ENCODE results near the gene AP1G2.

DNA sequence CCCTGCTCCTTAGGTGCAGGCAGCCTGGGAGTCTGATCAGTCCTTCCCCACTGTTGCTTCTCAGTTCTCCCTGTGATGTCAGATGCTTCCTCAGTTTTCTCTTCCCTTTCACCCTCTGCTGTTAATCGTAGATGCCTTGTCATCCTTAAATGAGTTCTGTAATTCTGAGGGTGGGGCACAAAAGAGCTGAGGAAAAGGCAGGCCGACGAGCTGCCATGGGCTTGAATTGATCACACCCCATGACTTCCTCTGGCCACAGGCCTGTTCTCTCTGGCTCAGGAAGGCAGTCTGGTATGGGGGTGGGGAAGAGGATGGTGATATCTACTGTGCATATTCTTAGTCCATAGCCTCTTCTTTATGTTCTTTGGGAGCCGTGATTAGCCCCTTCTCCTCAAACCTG lies 5.2 kb upstream of the AP1G2 start:
- TF ChIP-seq, protein P1, sequence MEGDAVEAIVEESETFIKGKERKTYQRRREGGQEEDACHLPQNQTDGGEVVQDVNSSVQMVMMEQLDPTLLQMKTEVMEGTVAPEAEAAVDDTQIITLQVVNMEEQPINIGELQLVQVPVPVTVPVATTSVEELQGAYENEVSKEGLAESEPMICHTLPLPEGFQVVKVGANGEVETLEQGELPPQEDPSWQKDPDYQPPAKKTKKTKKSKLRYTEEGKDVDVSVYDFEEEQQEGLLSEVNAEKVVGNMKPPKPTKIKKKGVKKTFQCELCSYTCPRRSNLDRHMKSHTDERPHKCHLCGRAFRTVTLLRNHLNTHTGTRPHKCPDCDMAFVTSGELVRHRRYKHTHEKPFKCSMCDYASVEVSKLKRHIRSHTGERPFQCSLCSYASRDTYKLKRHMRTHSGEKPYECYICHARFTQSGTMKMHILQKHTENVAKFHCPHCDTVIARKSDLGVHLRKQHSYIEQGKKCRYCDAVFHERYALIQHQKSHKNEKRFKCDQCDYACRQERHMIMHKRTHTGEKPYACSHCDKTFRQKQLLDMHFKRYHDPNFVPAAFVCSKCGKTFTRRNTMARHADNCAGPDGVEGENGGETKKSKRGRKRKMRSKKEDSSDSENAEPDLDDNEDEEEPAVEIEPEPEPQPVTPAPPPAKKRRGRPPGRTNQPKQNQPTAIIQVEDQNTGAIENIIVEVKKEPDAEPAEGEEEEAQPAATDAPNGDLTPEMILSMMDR (IDR thresholded peaks at IDR 0.05) = no peak
- TF ChIP-seq EP300 (IDR thresholded peaks at IDR 0.05) = no peak
- TF ChIP-seq POLR2A (IDR thresholded peaks at IDR 0.05) = no peak
